HEK293T (cell line): ENCODE results near the gene SYNE1.

Experiments
- ARNT ChIP-seq: fragments of 450-650 bp; IDR thresholded peaks from 2 replicates; pipeline ENCODE4 v1.6.1; 2017; ENCODE audit warnings: mild to moderate bottlenecking
- BHLHE40 ChIP-seq: fragments of 450-650 bp; IDR thresholded peaks from 2 replicates; pipeline ENCODE4 v1.6.1; 2016; ENCODE audit warnings: mild to moderate bottlenecking, moderate library complexity, borderline replicate concordance
- FOXA1 ChIP-seq: fragments of 450-650 bp; IDR thresholded peaks from 2 replicates; pipeline ENCODE4 v1.6.1; 2016; ENCODE audit warnings: mild to moderate bottlenecking
- FOXM1 ChIP-seq: fragments of 450-650 bp; IDR thresholded peaks from 2 replicates; pipeline ENCODE4 v1.6.1; 2017; ENCODE audit warnings: mild to moderate bottlenecking, borderline replicate concordance
- SP1 ChIP-seq: fragments of 450-650 bp; IDR thresholded peaks from 2 replicates; pipeline ENCODE4 v1.6.1; 2017
- SUZ12 ChIP-seq: fragments of 450-650 bp; IDR thresholded peaks from 2 replicates; pipeline ENCODE4 v1.6.1; 2016; ENCODE audit warnings: mild to moderate bottlenecking
- TARDBP ChIP-seq: fragments of 450-650 bp; IDR thresholded peaks from 2 replicates; pipeline ENCODE4 v1.6.1; 2016
- ZNF384 ChIP-seq: fragments of 450-650 bp; IDR thresholded peaks from 2 replicates; pipeline ENCODE4 v1.6.1; 2016
- TF ChIP-seq, protein P1 (sequence below): fragments of 450-650 bp; IDR thresholded peaks from 2 replicates; pipeline ENCODE4 v1.6.1; 2016

DNA sequence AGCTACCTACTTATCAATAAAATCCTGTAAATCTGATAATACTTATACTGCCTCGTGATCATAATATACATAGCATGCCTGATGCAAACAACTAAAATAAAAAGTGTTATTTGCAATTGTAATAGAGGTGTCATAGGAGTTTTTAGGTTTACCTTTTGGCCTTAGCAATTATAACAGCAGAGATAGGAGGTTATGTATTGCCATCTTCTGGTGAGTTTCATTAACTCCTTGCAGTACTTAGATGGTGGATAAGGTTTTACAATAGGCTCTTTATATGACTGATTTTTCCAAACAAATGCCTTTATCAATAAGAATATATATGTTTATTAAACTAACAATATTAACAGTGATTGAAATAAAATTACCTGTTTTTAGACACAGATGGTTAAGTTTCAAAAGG is 32.7 kb upstream of the SYNE1 start:
- TF ChIP-seq, protein P1, sequence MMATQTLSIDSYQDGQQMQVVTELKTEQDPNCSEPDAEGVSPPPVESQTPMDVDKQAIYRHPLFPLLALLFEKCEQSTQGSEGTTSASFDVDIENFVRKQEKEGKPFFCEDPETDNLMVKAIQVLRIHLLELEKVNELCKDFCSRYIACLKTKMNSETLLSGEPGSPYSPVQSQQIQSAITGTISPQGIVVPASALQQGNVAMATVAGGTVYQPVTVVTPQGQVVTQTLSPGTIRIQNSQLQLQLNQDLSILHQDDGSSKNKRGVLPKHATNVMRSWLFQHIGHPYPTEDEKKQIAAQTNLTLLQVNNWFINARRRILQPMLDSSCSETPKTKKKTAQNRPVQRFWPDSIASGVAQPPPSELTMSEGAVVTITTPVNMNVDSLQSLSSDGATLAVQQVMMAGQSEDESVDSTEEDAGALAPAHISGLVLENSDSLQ = no peak
- TF ChIP-seq FOXA1 (no peak), FOXM1 (no peak), SP1 (no peak), ZNF384 (no peak), ARNT (no peak), TARDBP (no peak), SUZ12 (no peak), BHLHE40 (no peak)
